ENCODE results near the gene NLGN1.

GRCh38 chr3:174126990-174127758 lies 729.6 kb downstream of the NLGN1 start:
- TF ChIP-seq EZH2 (IDR thresholded peaks at IDR 0.05; ENCODE audit: low read depth, low read length, severe bottlenecking) (no peak), CTCF (IDR thresholded peaks at IDR 0.05; ENCODE audit: control extremely low read depth in 1 of 3, insufficient read depth in 1 of 3, low read depth in 1 of 3, low read length in 3 of 3) (no peak), ZNF274 (IDR thresholded peaks at IDR 0.05; ENCODE audit: borderline replicate concordance, extremely low read depth, low read length) (no peak), TEAD4 (IDR thresholded peaks at IDR 0.05; ENCODE audit: low read depth, low read length) (no peak), JUND (IDR thresholded peaks at IDR 0.05; ENCODE audit: low read length) (no peak), POLR2A (IDR thresholded peaks at IDR 0.05; ENCODE audit: control extremely low read depth in 1 of 2, low read depth in 2 of 2, low read length in 2 of 2) (no peak)
